ENCODE results near the gene RAX2. TPM values are rescaled to one million over a fixed set of nuclear protein-coding genes. Genes with fewer than 3 reads are reported as not detected.
A peak's percentile ranks its signal among the peaks of the same experiment; 100 is the strongest.

Gene RAX2
- total and polyA plus RNA-seq, 9 of the 15 experiments (the other 6 are each of a cell fraction or from before 2014, with no cell fraction given) = not detected

DNA sequence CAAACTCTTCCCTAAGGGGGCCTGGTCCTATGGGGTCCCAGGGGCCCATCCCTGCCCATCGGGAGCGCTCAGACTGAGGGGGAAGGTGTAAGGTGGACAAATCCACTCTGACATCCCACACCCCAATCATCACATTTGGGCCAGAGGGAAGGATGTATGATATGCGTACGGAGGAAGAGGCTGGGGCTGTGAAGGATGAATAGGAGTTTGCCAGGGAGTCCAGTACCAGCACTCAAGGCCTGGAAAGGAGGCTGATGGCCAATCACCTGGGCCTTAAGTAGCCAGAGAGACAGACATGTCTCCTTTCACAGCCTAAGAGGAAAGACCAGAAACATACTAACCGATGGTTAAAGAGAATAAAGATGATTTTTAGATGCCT is 48.9 kb downstream of the RAX2 start (continued):
- TF ChIP-seq ZNF3 (CRISPR knock-in tag; IDR thresholded peaks at IDR 0.05) = no peak

DNA sequence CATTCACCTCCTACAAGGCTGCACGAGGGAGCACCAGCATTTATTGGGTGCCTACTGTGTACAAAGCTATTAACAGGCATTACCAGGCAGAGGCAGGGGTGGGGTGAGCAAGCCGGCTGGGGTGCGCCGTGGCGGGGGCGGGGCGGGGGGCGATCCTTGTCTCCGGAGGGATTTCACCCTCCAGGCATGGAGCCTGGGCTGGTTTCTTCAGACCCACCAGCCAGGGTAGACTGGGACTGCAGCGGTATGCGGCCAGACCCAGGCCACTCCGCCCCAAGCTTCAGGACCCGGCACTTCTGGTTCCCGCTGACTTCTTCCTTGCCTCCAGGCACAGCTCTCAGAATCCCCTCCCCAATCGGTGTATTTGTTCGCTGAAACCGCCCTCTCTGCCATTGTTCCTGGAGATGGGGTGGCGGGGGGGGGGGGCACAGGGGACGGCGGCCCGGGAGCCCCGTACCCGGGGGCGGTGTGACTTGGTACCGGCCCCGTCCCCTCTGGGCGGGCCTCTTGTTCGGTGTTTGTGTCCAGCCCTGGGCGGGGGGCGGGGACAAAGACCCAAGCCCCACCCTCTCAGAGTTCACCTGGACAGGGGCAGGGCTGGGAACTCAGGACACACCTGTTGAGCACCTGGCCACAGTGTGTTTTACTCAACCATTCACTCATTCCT is 49.5 kb downstream of the RAX2 start:
- ATAC-seq (0 out of 3 replicates have a peak, but pooled peaks have one; percentile 20), FAIRE-seq (no peak), DNase-seq (ENCODE audit: extremely low read depth in 1 of 4, low spot score in 3 of 4) (peak in 2 of 4 experiments; percentile 44 to 48)
- ChIA-PET POLR2A (no interaction called here), CTCF (ENCODE audit: low intra/inter-chr PET ratio) (no interaction called here)
- Histone ChIP-seq H3K36me3 (ENCODE audit: control insufficient read depth, insufficient read depth, low read length) (no peaks in the 10 kb centered on the region), H3K79me2 (ENCODE audit: control insufficient read depth, insufficient read depth, low read length) (no peaks in the 10 kb centered on the region), H3K9me3 (replicated peaks; ENCODE audit: control insufficient read depth, insufficient read depth, low read depth, low read length) (no peaks in the 10 kb centered on the region), H4K20me1 (replicated peaks; ENCODE audit: control insufficient read depth, insufficient read depth, low read length) (no peaks in the 10 kb centered on the region), H3K4me1 (replicated peaks in 1 of 2; ENCODE audit: control insufficient read depth in 2 of 2, insufficient read depth in 2 of 2, low read length in 2 of 2) (peaks cover 7 to 31% of the 10 kb centered on the region in 2 experiments; a peak in 3 of 5 replicates), H3K4me2 (ENCODE audit: insufficient read depth, low read length) (no peak overlapping the region; the same call in 1 of the 2 replicates), H3K4me3 (no peak overlapping the region), H3K27ac (ENCODE audit: extremely low read depth, low read depth, low read length) (no peak overlapping the region), H3K9ac (ENCODE audit: insufficient read depth in 1 of 2, low read depth in 2 of 2, low read length in 2 of 2) (peak overlapping the region in 1 of 2 experiments; percentile 76; a peak in 1 of 4 replicates), H3K9me1 (ENCODE audit: control insufficient read depth, insufficient read depth, low read length) (no peaks in the 10 kb centered on the region), H2AFZ (ENCODE audit: low read depth, low read length) (no peak overlapping the region), H3K27me3 (ENCODE audit: control insufficient read depth in 2 of 2, insufficient read depth in 2 of 2, low read length in 2 of 2) (no peaks in the 10 kb centered on the region)
- 7% methylated on average over 16 of the region's 30 CpGs for WGBS (ENCODE audit: insufficient coverage, low coverage, missing lambda C conversion rate)
- TF ChIP-seq, protein P1, sequence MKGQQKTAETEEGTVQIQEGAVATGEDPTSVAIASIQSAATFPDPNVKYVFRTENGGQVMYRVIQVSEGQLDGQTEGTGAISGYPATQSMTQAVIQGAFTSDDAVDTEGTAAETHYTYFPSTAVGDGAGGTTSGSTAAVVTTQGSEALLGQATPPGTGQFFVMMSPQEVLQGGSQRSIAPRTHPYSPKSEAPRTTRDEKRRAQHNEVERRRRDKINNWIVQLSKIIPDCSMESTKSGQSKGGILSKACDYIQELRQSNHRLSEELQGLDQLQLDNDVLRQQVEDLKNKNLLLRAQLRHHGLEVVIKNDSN (CRISPR knock-in tag; IDR thresholded peaks at IDR 0.05) = peak; percentile 14; the same call in 1 of the 2 replicates
- TF ChIP-seq ZBTB7A (IDR thresholded peaks at IDR 0.05; ENCODE audit: borderline replicate concordance, control insufficient read depth, low read depth, low read length) = peak; percentile 31; the same call in 1 of the 2 replicates
- no peak for TF ChIP-seq NCOA6 (IDR thresholded peaks at IDR 0.05)
- no peak for TF ChIP-seq JUN (IDR thresholded peaks at IDR 0.05; ENCODE audit: borderline replicate concordance, low read depth, low read length)
- no peak for TF ChIP-seq JUN (CRISPR knock-in tag; IDR thresholded peaks at IDR 0.05; ENCODE audit: borderline replicate concordance)
- TF ChIP-seq ZKSCAN8 (CRISPR knock-in tag; IDR thresholded peaks at IDR 0.05) = peak; percentile 93
- intact Hi-C loops (cut with micrococcal nuclease) (loop anchor here (5.0 kb wide), 2 partner anchors 100 to 125 kb away; no protein-coding TSS in a partner anchor), in situ Hi-C loops (cut with MboI) (no loop called here)
- BruUV-seq (replicated peaks) = no TSS peak

Data from K562 (cell line).